WTC11 (cell line): ENCODE measurements around the gene PPM1M. TPM values are rescaled to one million over a fixed set of nuclear protein-coding genes. Genes with fewer than 3 reads are reported as not detected.

Source experiments
- ATAC-seq: fragments of 200-7000 bp; cut with Tn5 transposase; 2 replicates; pipeline ENCODE4 v1.10.0; 2021; ENCODE audit warnings: mild to moderate bottlenecking, moderate library complexity
- CTCF ChIA-PET: fragments of 300-600 bp; sonication (Branson Sonifier 250); formaldehyde crosslinking; loops from one replicate; lab custom pipeline; 2021; ENCODE audit warnings: antibody characterized with exemption; lab: Charles Lee
- POLR2A ChIA-PET: fragments of 350-600 bp; sonication (Branson Sonifier 250); formaldehyde crosslinking; loops from one replicate; lab custom pipeline; 2021; ENCODE audit warnings: antibody characterized with exemption; lab: Charles Lee
- DNase-seq: peaks from one replicate; pipeline ENCODE4 v3.0.0; 2021; ENCODE audit warnings: low spot score
- H3K27ac Mint-ChIP-seq: 2 replicates; pipeline ENCODE4 v1.8.0; 2021; ENCODE audit warnings: mixed read lengths
- H3K27me3 Mint-ChIP-seq: 2 replicates; pipeline ENCODE4 v1.8.0; 2021; ENCODE audit warnings: low read depth, mild to moderate bottlenecking, moderate library complexity, mixed read lengths
- H3K36me3 Mint-ChIP-seq: 2 replicates; pipeline ENCODE4 v1.8.0; 2021; ENCODE audit warnings: mixed read lengths
- H3K4me1 Mint-ChIP-seq: 2 replicates; pipeline ENCODE4 v1.8.0; 2022; ENCODE audit warnings: mixed read lengths
- H3K4me3 Mint-ChIP-seq: 2 replicates; pipeline ENCODE4 v1.8.0; 2021; ENCODE audit warnings: mild to moderate bottlenecking, moderate library complexity, mixed read lengths
- H3K9me3 Mint-ChIP-seq: 2 replicates; pipeline ENCODE4 v1.8.0; 2021; ENCODE audit warnings: mixed read lengths
- ATF1 ChIP-seq: sonication (generic); formaldehyde crosslinking; IDR thresholded peaks from 2 replicates; pipeline ENCODE4 v1.8.1; 2023; ENCODE audit warnings: mild to moderate bottlenecking, moderate library complexity, missing genetic modification reagents
- FOXJ3 ChIP-seq: sonication (generic); formaldehyde crosslinking; IDR thresholded peaks from 2 replicates; pipeline ENCODE4 v1.9.0; 2021; ENCODE audit warnings: missing genetic modification reagents, mild to moderate bottlenecking, borderline replicate concordance
- FOXK1 ChIP-seq: sonication (generic); formaldehyde crosslinking; IDR thresholded peaks from 2 replicates; pipeline ENCODE4 v1.8.0; 2022; ENCODE audit warnings: mild to moderate bottlenecking, moderate library complexity, missing genetic modification reagents
- RELA ChIP-seq: sonication (generic); formaldehyde crosslinking; IDR thresholded peaks from 2 replicates; pipeline ENCODE4 v1.8.1; 2022; ENCODE audit warnings: missing genetic modification reagents, mild to moderate bottlenecking, borderline replicate concordance
- ZBTB21 ChIP-seq: sonication (generic); formaldehyde crosslinking; IDR thresholded peaks from 2 replicates; pipeline ENCODE4 v1.8.1; 2023; ENCODE audit warnings: mild to moderate bottlenecking, missing genetic modification reagents, borderline replicate concordance
- ZNF121 ChIP-seq: sonication (generic); formaldehyde crosslinking; IDR thresholded peaks from 2 replicates; pipeline ENCODE4 v1.8.0; 2023; ENCODE audit warnings: missing genetic modification reagents
- total RNA-seq: library from RNA; stranded (reverse); gene quantifications from 3 replicates; pipeline ENCODE4 v1.2.3, GENCODE V29; 2021
- TF ChIP-seq, protein P1 (sequence below): sonication (generic); formaldehyde crosslinking; IDR thresholded peaks from 2 replicates; pipeline ENCODE4 v1.8.0; 2022; ENCODE audit warnings: mild to moderate bottlenecking, missing genetic modification reagents
- TF ChIP-seq, protein P2 (sequence below): fragments of 200-600 bp; IDR thresholded peaks from 2 replicates; pipeline ENCODE4 v1.8.0; 2022; ENCODE audit warnings: antibody characterized with exemption
- TF ChIP-seq, protein P3 (sequence below): fragments of 250-450 bp; sonication (Bioruptor Pico); IDR thresholded peaks from 2 replicates; pipeline ENCODE4 v1.8.0; 2021; ENCODE audit warnings: mild to moderate bottlenecking
- TF ChIP-seq, protein P4 (sequence below): sonication (generic); formaldehyde crosslinking; IDR thresholded peaks from 2 replicates; pipeline ENCODE4 v1.8.0; 2022; ENCODE audit warnings: mild to moderate bottlenecking, missing genetic modification reagents
- TF ChIP-seq, protein P5 (sequence below): fragments of 250-450 bp; sonication (Bioruptor Pico); IDR thresholded peaks from 2 replicates; pipeline ENCODE4 v1.9.0; 2021; ENCODE audit warnings: mild to moderate bottlenecking
- TF ChIP-seq, protein P6 (sequence below): sonication (generic); formaldehyde crosslinking; IDR thresholded peaks from 2 replicates; pipeline ENCODE4 v1.8.1; 2022; ENCODE audit warnings: low read depth, mild to moderate bottlenecking, moderate library complexity, missing genetic modification reagents, borderline replicate concordance
- TF ChIP-seq, protein P7 (sequence below): sonication (generic); formaldehyde crosslinking; IDR thresholded peaks from 2 replicates; pipeline ENCODE4 v1.8.0; 2023; ENCODE audit warnings: mild to moderate bottlenecking, missing genetic modification reagents

Gene PPM1M
- total RNA-seq, 1 experiment from 2014 or later, result 7.0 TPM

DNA sequence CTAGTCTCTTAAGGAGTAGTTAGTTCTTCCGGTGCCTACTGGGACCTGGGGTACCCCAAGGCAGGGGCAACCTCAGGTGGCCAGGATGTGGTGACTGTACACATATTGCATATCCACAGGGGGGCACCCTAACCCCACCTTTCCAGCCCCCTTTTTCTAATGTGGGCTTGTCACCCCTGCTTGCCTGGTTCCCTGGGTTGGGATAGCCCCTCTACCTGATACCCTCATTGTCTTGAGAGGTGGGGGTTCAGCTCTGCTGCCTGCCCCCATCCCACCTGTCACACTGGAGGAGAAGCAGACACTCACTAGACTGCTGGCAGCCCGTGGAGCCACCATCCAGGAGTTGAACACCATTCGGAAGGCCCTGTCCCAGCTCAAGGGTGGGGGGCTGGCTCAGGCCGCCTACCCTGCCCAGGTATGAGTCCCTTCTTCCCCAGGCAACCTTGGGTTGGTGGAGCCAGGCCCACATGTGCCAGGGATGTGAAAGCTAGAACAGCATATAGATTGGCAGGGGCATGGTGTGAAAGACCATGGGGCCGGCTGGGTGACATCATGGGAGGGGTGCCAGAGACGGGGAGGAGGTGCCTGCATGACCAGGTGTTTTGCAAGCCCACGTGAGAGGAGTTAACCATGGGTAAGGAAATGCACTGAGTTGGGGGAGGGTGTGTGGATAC lies 46.1 kb downstream of the PPM1M start:
- Mint-ChIP-seq H3K9me3 (no peaks in the 10 kb centered on the region), H3K4me3 (no peak overlapping the region), H3K4me1 (peaks cover 5% of the 10 kb centered on the region), H3K27ac (no peak overlapping the region; the same call in 1 of the 2 replicates), H3K27me3 (no peaks in the 10 kb centered on the region), H3K36me3 (no peaks in the 10 kb centered on the region)
- DNase-seq (peak; percentile 69), ATAC-seq (peak; percentile 10)
- no peak for TF ChIP-seq FOXK1 (CRISPR knock-in tag)
- TF ChIP-seq, protein P1, sequence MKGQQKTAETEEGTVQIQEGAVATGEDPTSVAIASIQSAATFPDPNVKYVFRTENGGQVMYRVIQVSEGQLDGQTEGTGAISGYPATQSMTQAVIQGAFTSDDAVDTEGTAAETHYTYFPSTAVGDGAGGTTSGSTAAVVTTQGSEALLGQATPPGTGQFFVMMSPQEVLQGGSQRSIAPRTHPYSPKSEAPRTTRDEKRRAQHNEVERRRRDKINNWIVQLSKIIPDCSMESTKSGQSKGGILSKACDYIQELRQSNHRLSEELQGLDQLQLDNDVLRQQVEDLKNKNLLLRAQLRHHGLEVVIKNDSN, result no peak
- TF ChIP-seq, protein P2, sequence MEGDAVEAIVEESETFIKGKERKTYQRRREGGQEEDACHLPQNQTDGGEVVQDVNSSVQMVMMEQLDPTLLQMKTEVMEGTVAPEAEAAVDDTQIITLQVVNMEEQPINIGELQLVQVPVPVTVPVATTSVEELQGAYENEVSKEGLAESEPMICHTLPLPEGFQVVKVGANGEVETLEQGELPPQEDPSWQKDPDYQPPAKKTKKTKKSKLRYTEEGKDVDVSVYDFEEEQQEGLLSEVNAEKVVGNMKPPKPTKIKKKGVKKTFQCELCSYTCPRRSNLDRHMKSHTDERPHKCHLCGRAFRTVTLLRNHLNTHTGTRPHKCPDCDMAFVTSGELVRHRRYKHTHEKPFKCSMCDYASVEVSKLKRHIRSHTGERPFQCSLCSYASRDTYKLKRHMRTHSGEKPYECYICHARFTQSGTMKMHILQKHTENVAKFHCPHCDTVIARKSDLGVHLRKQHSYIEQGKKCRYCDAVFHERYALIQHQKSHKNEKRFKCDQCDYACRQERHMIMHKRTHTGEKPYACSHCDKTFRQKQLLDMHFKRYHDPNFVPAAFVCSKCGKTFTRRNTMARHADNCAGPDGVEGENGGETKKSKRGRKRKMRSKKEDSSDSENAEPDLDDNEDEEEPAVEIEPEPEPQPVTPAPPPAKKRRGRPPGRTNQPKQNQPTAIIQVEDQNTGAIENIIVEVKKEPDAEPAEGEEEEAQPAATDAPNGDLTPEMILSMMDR, result peak; percentile 27; the same call in 1 of the 2 replicates
- TF ChIP-seq, protein P3, sequence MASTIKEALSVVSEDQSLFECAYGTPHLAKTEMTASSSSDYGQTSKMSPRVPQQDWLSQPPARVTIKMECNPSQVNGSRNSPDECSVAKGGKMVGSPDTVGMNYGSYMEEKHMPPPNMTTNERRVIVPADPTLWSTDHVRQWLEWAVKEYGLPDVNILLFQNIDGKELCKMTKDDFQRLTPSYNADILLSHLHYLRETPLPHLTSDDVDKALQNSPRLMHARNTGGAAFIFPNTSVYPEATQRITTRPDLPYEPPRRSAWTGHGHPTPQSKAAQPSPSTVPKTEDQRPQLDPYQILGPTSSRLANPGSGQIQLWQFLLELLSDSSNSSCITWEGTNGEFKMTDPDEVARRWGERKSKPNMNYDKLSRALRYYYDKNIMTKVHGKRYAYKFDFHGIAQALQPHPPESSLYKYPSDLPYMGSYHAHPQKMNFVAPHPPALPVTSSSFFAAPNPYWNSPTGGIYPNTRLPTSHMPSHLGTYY (CRISPR knock-in tag), result no peak
- ChIA-PET CTCF (interaction anchor here (0.6 to 3.6 kb wide), 7 partner anchors 9 to 97 kb away, joined by 3 to 34 read pairs (median 8); no protein-coding TSS in a partner anchor), POLR2A (no interaction called here)

DNA sequence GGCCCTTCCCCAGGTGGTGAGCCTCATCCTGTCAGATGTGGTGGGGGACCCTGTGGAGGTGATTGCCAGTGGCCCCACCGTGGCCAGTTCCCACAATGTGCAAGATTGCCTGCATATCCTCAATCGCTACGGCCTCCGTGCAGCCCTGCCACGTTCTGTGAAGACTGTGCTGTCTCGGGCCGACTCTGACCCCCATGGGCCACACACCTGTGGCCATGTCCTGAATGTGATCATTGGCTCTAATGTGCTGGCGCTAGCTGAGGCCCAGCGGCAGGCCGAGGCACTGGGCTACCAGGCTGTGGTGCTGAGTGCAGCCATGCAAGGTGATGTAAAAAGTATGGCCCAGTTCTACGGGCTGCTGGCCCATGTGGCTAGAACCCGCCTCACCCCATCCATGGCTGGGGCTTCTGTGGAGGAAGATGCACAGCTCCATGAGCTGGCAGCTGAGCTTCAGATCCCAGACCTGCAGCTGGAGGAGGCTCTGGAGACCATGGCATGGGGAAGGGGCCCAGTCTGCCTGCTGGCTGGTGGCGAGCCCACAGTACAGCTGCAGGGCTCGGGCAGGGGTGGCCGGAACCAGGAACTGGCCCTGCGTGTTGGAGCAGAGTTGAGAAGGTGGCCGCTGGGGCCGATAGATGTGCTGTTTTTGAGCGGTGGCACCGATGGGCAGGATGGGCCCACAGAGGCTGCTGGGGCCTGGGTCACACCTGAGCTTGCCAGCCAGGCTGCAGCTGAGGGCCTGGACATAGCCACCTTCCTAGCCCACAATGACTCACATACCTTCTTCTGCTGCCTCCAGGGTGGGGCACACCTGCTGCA lies 46.9 kb downstream of the PPM1M start:
- Mint-ChIP-seq H3K9me3 (no peaks in the 10 kb centered on the region), H3K4me1 (no peaks in the 10 kb centered on the region), H3K27me3 (no peaks in the 10 kb centered on the region), H3K36me3 (no peaks in the 10 kb centered on the region), H3K4me3 (no peak overlapping the region), H3K27ac (no peak overlapping the region)
- DNase-seq (no peak), ATAC-seq (no peak)
- POLR2A ChIA-PET, result no interaction called here
- CTCF ChIA-PET, result interaction anchor here (0.6 to 3.6 kb wide), 6 partner anchors 39 to 96 kb away, joined by 3 to 34 read pairs (median 8); no protein-coding TSS in a partner anchor
- TF ChIP-seq FOXJ3 (CRISPR knock-in tag), result no peak
- TF ChIP-seq ATF1 (CRISPR knock-in tag), result no peak
- no peak for TF ChIP-seq RELA (CRISPR knock-in tag)
- TF ChIP-seq, protein P4, sequence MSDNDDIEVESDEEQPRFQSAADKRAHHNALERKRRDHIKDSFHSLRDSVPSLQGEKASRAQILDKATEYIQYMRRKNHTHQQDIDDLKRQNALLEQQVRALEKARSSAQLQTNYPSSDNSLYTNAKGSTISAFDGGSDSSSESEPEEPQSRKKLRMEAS (CRISPR knock-in tag), result no peak
- no peak for TF ChIP-seq ZNF121 (CRISPR knock-in tag)
- TF ChIP-seq, protein P5, sequence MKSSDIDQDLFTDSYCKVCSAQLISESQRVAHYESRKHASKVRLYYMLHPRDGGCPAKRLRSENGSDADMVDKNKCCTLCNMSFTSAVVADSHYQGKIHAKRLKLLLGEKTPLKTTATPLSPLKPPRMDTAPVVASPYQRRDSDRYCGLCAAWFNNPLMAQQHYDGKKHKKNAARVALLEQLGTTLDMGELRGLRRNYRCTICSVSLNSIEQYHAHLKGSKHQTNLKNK (CRISPR knock-in tag), result no peak
- TF ChIP-seq, protein P6, sequence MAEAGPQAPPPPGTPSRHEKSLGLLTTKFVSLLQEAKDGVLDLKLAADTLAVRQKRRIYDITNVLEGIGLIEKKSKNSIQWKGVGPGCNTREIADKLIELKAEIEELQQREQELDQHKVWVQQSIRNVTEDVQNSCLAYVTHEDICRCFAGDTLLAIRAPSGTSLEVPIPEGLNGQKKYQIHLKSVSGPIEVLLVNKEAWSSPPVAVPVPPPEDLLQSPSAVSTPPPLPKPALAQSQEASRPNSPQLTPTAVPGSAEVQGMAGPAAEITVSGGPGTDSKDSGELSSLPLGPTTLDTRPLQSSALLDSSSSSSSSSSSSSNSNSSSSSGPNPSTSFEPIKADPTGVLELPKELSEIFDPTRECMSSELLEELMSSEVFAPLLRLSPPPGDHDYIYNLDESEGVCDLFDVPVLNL (CRISPR knock-in tag), result no peak
- TF ChIP-seq ZBTB21, result no peak
- TF ChIP-seq, protein P7, sequence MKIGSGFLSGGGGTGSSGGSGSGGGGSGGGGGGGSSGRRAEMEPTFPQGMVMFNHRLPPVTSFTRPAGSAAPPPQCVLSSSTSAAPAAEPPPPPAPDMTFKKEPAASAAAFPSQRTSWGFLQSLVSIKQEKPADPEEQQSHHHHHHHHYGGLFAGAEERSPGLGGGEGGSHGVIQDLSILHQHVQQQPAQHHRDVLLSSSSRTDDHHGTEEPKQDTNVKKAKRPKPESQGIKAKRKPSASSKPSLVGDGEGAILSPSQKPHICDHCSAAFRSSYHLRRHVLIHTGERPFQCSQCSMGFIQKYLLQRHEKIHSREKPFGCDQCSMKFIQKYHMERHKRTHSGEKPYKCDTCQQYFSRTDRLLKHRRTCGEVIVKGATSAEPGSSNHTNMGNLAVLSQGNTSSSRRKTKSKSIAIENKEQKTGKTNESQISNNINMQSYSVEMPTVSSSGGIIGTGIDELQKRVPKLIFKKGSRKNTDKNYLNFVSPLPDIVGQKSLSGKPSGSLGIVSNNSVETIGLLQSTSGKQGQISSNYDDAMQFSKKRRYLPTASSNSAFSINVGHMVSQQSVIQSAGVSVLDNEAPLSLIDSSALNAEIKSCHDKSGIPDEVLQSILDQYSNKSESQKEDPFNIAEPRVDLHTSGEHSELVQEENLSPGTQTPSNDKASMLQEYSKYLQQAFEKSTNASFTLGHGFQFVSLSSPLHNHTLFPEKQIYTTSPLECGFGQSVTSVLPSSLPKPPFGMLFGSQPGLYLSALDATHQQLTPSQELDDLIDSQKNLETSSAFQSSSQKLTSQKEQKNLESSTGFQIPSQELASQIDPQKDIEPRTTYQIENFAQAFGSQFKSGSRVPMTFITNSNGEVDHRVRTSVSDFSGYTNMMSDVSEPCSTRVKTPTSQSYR (CRISPR knock-in tag), result no peak
